Left ventricle myocardium inferior (tissue), 1 donor: ENCODE data around the gene EFHD2. TPM values are rescaled to one million over a fixed set of nuclear protein-coding genes. Genes with fewer than 3 reads are reported as not detected.
"Not testable (repeated sequence)": the region's sequence is repeated elsewhere in the genome, so short reads cannot be mapped to it uniquely, and the experiment has no call there.

Source experiments
- DNase-seq: peaks from one replicate; pipeline ENCODE4 v3.0.0-alpha.2; 2020
- H3K27ac ChIP-seq: fragments of 200-600 bp; replicated peaks from 2 replicates; pipeline ENCODE4 v1.8.0; 2021
- H3K27me3 ChIP-seq: fragments of 200-600 bp; 2 replicates; pipeline ENCODE4 v1.8.0; 2021; ENCODE audit warnings: low read depth
- H3K36me3 ChIP-seq: fragments of 200-600 bp; 2 replicates; pipeline ENCODE4 v1.8.0; 2021
- H3K4me1 ChIP-seq: fragments of 200-600 bp; 2 replicates; pipeline ENCODE4 v1.8.0; 2021
- H3K4me3 ChIP-seq: fragments of 200-600 bp; 2 replicates; pipeline ENCODE4 v1.8.0; 2021; ENCODE audit warnings: mild to moderate bottlenecking, moderate library complexity
- H3K9me3 ChIP-seq: fragments of 200-600 bp; replicated peaks from 2 replicates; pipeline ENCODE4 v1.8.0; 2021
- CTCF ChIP-seq: fragments of 200-600 bp; IDR thresholded peaks from 2 replicates; pipeline ENCODE4 v1.8.0; 2021; ENCODE audit warnings: antibody characterized with exemption, mild to moderate bottlenecking, borderline replicate concordance
- intact Hi-C: fragments of 100-400 bp; cut with micrococcal nuclease; formaldehyde crosslinking; loops from one replicate; pipeline ENCODE4 v1.11.0; 2022
- total RNA-seq: library from RNA; stranded (reverse); fragmentation: NEBNext Ultra II Directional; extraction: Animal tissue kit (Norgen Biotek cat#: 25700); gene quantifications from one replicate; pipeline ENCODE4 v1.2.1, GENCODE V29; 2021
- donor health status: DM: no; HTN: yes; CAD: no; lungs with severe emphysema.

The EFHD2 gene
- total RNA-seq, 1 donor from 2014 or later: 15.0 TPM

DNA sequence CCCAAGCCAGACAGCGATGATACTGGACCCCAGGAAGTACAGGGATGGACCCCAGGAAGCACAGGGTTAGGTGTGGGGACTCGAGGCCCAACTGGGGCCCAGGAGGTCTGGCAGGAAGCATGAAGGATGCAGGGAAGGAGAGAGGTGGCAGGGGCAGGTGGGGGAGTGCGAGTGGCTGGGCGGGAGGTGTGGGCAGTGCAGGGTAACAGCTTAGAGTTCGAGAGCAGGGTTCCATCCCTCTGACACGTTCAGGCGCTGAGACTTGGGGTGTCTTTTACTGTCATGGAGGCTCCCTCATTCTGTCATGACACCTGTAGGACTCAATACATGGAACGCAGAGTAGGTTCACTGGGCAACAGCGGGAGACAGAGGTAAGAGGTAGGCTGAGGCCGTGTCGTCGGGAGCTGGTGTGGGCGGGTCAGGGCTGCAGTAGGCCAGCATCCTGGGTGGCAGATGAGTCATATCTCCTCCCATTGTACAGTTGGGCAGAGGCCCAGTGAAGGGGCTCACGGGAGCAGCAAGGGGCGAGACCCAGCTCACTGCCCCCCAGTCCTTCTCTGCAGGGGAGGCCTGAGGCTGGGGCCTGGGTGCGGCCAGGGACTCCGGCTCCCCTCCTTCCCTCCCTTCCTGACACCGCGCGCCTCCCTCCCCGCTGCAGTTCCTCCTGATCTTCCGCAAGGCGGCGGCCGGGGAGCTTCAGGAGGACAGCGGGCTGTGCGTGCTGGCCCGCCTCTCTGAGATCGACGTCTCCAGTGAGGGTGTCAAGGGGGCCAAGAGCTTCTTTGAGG lies 17.0 kb downstream of the EFHD2 start:
- Histone ChIP-seq H3K4me1 (peaks cover 45% of the 10 kb centered on the region), H3K27me3 (no peaks in the 10 kb centered on the region), H3K9me3 (no peaks in the 10 kb centered on the region), H3K36me3 (peaks cover 26% of the 10 kb centered on the region), H3K27ac (peak overlapping the region; percentile 46), H3K4me3 (no peak overlapping the region)
- TF ChIP-seq CTCF: peak; percentile 44
- intact Hi-C loops: no loop called here
- no peak for DNase-seq

DNA sequence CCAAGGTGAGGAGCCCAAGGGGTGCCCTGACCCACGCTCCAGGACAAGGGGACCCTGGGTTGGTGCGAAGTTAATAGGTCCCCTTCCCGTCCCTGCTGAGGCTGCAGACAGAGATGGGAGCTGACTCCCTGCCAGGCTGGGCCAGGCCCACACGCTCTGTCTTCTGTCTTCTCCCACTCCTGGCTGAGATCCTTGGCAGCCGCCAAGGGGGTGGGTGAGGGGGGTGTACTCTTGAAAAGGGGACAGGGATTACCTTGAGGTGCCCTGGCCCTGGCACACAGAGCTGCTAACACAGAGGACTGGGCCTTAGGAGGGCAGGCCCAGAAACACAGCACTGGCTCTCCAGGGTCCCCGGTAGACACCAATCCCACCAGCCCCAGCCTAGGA lies 17.6 kb downstream of the EFHD2 start:
- H3K4me1 ChIP-seq: peaks cover 44% of the 10 kb centered on the region
- peaks cover 26% of the 10 kb centered on the region for H3K36me3 ChIP-seq
- H3K27me3 ChIP-seq: no peaks in the 10 kb centered on the region
- no peaks in the 10 kb centered on the region for H3K9me3 ChIP-seq
- no peak for TF ChIP-seq CTCF
- DNase-seq: no peak
- H3K4me3 ChIP-seq: no peak overlapping the region
- intact Hi-C loops: no loop called here
- H3K27ac ChIP-seq: peak overlapping the region; percentile 46

GRCh38 chr1:15428252-15428651 lies 18.6 kb downstream of the EFHD2 start:
- H3K4me1 ChIP-seq: peaks cover 42% of the 10 kb centered on the region
- H3K4me3 ChIP-seq, H3K9me3 ChIP-seq, intact Hi-C loops, DNase-seq, H3K27me3 ChIP-seq, H3K27ac ChIP-seq: not testable (repeated sequence)
- H3K36me3 ChIP-seq: peaks cover 26% of the 10 kb centered on the region

- H3K4me3 ChIP-seq: no peak overlapping the region
- H3K36me3 ChIP-seq: peaks cover 26% of the 10 kb centered on the region
- no peak for TF ChIP-seq CTCF
- H3K4me1 ChIP-seq: peaks cover 39% of the 10 kb centered on the region
- H3K27ac ChIP-seq: no peak overlapping the region
- intact Hi-C loops: no loop called here
- H3K27me3 ChIP-seq: no peaks in the 10 kb centered on the region
- no peaks in the 10 kb centered on the region for H3K9me3 ChIP-seq
- no peak for DNase-seq
These were observed 19.2 kb downstream of the EFHD2 start for GRCh38 chr1:15428815-15429435.

- H3K4me3 ChIP-seq: no peak overlapping the region
- H3K4me1 ChIP-seq: peaks cover 31% of the 10 kb centered on the region
- TF ChIP-seq CTCF: no peak
- intact Hi-C loops: loop anchor here (5.0 kb wide), 1 partner anchor 102 kb away; no protein-coding TSS in a partner anchor
- H3K36me3 ChIP-seq: peaks cover 26% of the 10 kb centered on the region
- no peaks in the 10 kb centered on the region for H3K27me3 ChIP-seq
- H3K27ac ChIP-seq: no peak overlapping the region
- no peak for DNase-seq
- no peaks in the 10 kb centered on the region for H3K9me3 ChIP-seq
These were observed 20.0 kb downstream of the EFHD2 start for GRCh38 chr1:15429701-15430149.
